ENCODE measurements around the gene PSMD1. TPM values are rescaled to one million over a fixed set of nuclear protein-coding genes. Genes with fewer than 3 reads are reported as not detected.

The PSMD1 gene
- total RNA-seq, 1 donor from 2014 or later: 126 TPM

DNA sequence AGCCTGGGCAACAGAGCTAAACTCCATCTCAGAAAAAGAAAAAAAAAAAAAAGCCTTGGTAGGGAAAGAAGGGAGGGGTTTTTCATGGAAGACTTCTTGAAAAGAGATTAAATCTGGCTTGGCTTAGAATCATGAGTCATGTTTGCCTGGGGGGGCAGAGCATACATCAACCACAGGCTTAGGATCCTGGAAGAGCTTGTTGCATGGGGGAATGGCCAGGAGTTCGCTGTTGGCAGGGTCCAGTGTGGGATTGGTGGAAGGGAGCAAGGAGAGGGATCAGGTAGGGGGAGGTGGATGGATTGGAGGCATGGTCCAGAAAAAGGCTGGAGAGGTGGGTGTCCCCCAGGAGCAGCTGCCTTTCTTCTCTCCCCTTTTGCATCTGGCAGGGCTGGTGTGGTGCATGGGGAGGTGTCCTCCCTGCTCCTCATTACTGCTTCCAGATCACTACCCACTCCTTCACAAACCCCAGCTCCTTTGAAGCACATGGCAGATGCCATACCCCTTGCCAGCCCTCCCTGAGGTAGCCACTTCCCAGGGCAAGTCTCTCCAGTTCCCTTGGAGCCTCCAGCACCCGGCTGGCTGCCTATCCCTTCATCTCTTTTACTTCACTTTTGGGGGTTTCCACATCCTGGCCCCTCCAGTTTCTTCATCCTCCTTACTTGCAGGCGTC is 144.3 kb downstream of the PSMD1 start:
- intact Hi-C loops (cut with micrococcal nuclease): no loop called here

DNA sequence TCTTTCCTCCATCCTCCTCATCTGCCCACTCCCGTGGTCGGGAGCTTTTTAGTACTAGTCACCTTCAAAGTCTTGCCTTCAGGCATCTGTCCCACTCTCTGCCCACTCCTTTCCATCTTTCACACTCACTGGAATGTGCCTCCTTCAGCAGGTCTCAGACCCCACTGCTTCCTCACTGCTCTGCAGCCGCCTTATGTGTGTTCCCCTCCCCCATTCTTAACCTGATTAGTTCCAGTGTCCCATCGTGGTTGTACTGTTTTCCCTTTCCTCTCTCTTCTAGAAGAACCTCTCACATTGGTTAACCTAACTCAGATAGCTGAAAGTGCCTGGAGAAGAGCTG is 144.8 kb downstream of the PSMD1 start:
- intact Hi-C loops (cut with micrococcal nuclease): no loop called here

DNA sequence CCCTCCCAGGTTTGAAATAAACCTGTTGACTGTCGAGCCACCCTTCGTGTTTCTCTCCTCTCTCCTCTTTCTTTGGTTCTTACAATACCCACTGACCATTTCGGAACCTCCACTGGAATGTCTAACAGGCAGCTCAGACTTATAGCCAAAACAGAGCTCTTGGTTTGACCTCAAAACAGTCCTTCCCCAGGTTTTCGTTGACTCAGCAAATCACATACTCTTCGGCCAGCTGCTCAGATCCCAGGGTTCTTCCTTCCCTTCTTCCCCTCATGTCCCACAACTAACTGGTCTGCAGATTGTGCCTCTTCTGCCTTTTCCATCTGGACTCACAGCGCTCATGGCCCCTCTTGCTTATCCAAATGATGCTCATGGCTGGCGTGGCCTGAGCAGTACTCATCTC is 146.4 kb downstream of the PSMD1 start:
- intact Hi-C loops (cut with micrococcal nuclease): no loop called here

DNA sequence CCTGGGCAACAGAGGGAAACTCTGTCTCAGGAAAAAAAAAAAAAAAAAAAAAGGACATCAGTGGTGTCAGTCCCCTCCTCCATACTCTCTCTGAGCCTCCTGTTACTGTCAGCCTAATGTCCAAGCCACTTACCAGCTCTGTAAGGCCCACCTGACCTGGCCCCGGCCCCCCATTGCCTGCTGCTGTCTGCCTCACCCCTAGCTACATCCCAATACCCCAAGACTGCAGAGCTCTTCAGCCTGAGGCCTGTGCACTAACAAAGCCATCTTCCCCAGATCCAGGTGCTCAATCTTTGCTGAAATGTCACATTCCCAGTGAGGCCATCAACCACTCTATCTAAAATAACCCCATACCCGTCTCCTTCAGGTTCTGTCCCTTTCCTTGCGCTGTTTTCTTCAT is 147.5 kb downstream of the PSMD1 start:
- intact Hi-C loops (cut with micrococcal nuclease): no loop called here

DNA sequence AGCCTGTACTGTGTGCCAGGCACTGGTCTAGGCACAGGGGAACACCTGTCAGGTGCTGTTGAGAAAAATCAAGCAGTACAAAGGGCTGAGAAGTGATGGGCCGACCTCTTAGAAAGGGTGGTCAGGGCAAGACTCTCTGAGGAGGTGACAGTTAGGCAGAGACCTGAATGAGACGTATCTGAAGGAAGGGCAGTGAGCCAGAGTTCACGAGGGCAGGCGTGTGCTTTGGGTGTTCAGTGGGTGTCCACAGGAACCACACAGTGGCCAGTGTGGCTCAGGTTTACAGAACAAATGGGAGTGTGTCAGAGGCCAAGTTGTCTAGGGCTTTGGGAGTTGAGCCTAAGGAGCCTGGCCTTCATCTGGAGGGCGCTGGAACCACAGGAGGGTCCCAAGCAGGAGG is 147.9 kb downstream of the PSMD1 start:
- intact Hi-C loops (cut with micrococcal nuclease): no loop called here

DNA sequence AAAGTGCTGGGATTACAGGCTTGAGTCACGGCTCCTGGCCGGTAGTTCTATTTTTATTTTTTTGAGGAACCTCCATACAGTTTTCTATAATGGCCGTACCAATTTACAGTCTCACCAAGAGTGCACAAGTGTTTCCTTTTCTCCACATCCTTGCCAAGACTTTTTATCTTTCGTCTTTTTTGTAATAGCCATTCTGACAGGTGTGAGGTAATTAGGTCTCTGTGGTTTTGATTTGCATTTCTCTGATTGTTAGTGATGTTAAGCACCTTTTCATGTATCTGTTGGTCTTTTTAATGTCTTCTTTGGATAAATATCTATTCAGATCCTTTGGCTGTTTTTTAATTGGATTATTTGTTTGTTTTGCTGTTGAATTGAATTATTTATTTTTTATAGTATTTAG is 151.1 kb downstream of the PSMD1 start:
- intact Hi-C loops (cut with micrococcal nuclease): no loop called here

DNA sequence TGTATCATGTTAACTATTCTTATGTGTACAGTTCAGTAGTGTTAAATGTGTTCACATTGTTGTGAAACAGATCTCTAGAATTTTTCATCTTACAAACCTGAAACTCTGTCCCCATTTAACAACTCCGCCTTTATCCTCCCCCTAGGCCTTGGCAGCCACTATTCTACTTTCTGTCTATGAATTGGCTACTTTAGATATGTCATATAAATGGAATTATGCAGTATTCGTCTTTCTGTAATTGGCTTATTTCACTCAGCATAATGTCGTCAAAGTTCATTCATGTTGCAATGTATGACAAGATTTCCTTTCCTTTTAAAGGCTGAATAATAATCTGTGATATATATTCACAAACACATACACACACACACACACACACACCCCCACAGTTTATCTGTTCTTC is 154.1 kb downstream of the PSMD1 start:
- intact Hi-C loops (cut with micrococcal nuclease): no loop called here

DNA sequence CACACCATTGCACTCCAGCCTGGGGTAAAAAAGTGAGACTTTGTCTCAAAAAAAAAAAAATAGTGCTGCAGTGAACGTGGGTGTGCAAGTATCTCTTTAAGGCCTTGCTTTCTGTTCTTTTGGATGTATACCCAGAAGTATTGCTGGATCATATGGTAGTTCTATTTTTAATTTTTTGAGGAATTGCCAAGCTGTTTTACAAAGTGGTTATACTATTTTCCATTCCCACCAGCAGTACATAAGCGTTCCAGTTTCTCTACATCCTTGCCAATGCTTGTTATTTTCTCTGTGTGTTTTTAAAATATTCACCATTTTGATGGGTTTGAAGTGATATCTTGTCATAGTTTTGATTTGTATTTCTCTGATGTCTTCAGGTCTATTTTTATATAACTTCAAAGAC is 154.8 kb downstream of the PSMD1 start:
- intact Hi-C loops (cut with micrococcal nuclease): no loop called here

DNA sequence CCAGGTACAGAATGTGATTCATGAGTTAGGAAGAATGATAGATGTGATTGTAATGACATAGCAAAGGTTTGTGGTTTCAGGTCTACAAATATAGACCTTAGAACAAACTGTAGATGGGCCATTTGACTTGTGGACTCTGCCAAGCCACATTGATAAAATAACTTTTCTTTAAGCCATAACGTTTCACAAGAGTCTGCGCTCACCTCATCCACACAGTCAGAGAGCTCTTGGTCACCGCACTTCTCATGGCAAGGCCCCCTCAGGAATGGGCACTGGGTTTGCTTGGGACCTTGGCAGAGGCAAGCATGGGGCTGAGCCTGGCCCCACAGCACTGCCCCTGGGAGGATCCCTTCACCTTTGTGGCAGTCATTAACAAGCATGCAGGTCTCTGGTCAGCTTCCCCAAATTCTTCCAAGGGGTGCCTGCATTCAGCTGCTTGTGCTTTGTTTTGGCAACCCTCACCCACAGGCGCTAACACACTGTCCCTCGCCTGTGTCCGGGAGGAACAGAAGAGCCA is 155.7 kb downstream of the PSMD1 start:
- intact Hi-C loops (cut with micrococcal nuclease): no loop called here

DNA sequence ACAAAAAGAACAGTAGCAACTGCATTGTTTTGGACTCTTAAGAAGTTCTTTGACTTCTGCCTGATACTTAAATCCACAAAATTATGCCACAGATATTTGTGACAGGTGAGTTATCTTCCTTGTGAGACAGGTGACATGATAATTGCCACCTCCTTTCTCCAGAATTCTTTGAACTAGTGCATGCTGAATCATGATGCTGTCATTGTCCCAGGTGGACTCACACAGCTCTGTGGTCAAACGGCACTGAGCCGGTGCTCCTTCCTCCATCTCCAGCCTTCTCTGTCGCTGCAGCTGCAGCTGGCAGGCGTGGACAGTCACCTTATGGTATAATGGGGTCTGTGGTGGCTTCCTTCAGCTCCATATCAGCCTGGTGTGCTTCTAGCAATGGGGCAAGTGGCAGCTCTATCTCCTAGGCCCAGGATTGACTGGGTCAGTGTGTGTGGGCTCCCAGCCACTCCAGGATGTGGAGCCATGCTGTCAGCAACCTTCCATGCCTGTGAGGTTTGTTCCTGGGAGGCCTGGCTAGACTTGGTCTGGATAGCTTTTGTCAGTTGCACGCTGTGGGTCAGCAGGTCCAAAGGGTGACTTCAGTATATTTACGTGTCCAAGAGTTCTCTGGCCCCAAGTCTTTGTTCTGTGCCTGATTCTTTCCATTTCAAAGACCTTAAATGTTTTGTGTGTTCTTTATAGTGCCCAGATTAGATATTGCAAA is 157.4 kb downstream of the PSMD1 start:
- intact Hi-C loops (cut with micrococcal nuclease): no loop called here

DNA sequence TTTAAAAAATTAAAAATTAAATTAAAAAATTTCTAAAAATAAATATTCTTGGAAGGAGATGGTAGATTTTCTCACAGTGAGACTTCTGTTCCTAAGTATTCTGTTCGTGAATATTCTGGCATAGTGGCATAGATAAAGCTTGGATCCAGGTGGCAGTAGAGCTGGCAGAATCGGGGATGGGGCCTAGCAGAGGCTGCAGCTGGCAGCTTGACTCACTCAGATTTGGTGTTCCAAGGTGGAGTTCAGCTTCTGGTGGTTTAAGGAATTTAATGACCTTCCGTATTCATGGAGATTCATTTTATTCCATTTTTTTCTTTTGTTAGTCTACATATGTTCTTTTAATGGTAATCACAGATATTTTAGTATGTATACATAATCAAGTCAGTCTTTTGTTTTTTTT is 161.7 kb downstream of the PSMD1 start:
- intact Hi-C loops (cut with micrococcal nuclease): no loop called here

DNA sequence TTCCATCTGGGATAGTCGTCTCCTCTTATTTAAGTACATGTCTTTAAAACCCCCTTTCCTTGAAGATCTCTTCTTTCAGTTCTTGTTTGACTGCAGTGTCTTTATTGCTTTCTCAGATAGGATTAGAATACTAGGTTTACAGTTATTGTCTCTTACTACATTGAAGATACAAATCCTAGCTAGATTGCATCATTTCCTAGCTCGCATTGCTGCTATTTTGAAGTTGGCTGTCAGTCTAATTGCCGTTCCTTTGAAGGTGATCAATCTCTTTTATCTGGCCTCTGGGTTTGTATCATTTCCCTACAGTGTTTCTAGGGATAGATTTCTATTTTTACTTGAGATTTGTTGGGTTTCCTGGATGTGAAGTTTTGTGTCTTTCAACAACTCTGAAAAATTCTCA is 162.6 kb downstream of the PSMD1 start:
- intact Hi-C loops (cut with micrococcal nuclease): no loop called here

DNA sequence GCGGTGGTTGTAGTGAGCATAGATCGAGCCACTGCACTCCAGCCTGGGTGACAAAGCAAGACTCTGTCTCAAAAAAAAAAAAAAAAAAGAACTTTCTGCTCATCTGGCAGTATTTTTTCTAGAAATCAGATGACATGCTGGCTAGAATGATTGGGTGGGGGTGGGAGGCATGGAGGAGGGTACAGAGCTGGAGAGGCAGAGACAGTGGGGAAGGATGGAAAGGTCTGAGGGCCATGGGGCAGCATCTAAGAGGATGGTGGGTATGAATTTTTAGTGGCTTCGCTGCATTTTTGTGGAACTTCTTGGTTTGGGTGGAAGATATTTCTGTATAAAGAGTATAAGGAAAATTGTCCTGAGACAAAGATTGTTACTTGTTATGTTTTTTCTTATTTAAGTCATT is 165.1 kb downstream of the PSMD1 start:
- intact Hi-C loops (cut with micrococcal nuclease): no loop called here

Other genes with a start within 250 kb of the PSMD1 start
- gene ITM2C, start 191.9 kb upstream of the PSMD1 start, total RNA-seq: 3.9 and 5.0 TPM in 2 replicates
- 0.76 and 0.98 TPM in 2 replicates for gene GPR55, start 131.6 kb upstream of the PSMD1 start, total RNA-seq
- gene SPATA3, start 60.7 kb upstream of the PSMD1 start, total RNA-seq: not detected in 2 replicates
- gene C2orf72, start 19.3 kb upstream of the PSMD1 start, total RNA-seq: 0.10 TPM in 1 of 2 replicates, not detected in the other
- not detected in 2 replicates for gene HTR2B, start 68.2 kb downstream of the PSMD1 start, total RNA-seq
- 1.4 and 1.5 TPM in 2 replicates for gene ARMC9, start 141.8 kb downstream of the PSMD1 start, total RNA-seq

Data from T-helper 1 cell treated with Interleukin-12 subunit alpha and Interleukin-12 subunit beta and Interleukin-4 antibody, amounts not matched to agents 30 ng/mL and 1 ng/mL, for 36 hours (primary cell).